ENCODE measurements around the gene SPRR2E.

Gene SPRR2E

GRCh38 chr1:153094426-153094825, at the start of gene SPRR2E:
Gene SPRR2E (minus strand): TSS chr1:153094526. CDS start chr1:153093751, 775 bp downstream.
- no peaks in the 10 kb centered on the region for H3K27me3 ChIP-seq (replicated peaks; ENCODE audit: insufficient read depth, low read length)
- no peak for DNase-seq
- H3K4me1 ChIP-seq (ENCODE audit: low read length), result no peaks in the 10 kb centered on the region
- no peaks in the 10 kb centered on the region for H3K9me3 ChIP-seq (replicated peaks; ENCODE audit: insufficient read depth, low read length)
- no peaks in the 10 kb centered on the region for H3K36me3 ChIP-seq (replicated peaks; ENCODE audit: insufficient read depth, low read length)
- H3K27ac ChIP-seq (ENCODE audit: low read length), result no peak within 1 kb of the TSS
- TF ChIP-seq EZH2 (optimal IDR thresholded peaks at IDR 0.05; ENCODE audit: low read depth, low read length) (no peak), EZH2phosphoT487 (IDR thresholded peaks at IDR 0.05; ENCODE audit: low read length) (no peak)
- TF ChIP-seq, protein P1, sequence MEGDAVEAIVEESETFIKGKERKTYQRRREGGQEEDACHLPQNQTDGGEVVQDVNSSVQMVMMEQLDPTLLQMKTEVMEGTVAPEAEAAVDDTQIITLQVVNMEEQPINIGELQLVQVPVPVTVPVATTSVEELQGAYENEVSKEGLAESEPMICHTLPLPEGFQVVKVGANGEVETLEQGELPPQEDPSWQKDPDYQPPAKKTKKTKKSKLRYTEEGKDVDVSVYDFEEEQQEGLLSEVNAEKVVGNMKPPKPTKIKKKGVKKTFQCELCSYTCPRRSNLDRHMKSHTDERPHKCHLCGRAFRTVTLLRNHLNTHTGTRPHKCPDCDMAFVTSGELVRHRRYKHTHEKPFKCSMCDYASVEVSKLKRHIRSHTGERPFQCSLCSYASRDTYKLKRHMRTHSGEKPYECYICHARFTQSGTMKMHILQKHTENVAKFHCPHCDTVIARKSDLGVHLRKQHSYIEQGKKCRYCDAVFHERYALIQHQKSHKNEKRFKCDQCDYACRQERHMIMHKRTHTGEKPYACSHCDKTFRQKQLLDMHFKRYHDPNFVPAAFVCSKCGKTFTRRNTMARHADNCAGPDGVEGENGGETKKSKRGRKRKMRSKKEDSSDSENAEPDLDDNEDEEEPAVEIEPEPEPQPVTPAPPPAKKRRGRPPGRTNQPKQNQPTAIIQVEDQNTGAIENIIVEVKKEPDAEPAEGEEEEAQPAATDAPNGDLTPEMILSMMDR (IDR thresholded peaks at IDR 0.05; ENCODE audit: low read length), result no peak
- H3K9ac ChIP-seq (ENCODE audit: low read length), result no peak within 1 kb of the TSS
- H3K4me2 ChIP-seq (ENCODE audit: low read depth, low read length), result no peak within 1 kb of the TSS
- no peaks in the 10 kb centered on the region for H3F3A ChIP-seq (ENCODE audit: insufficient read depth, low read length)
- H3K4me3 ChIP-seq (ENCODE audit: low read length), result no peak within 1 kb of the TSS
- H4K20me1 ChIP-seq (ENCODE audit: insufficient read depth, low read length), result no peaks in the 10 kb centered on the region
- no peak within 1 kb of the TSS for H2AFZ ChIP-seq (ENCODE audit: low read length)
- H3K79me2 ChIP-seq (ENCODE audit: low read length), result no peaks in the 10 kb centered on the region
- no peaks in the 10 kb centered on the region for H3K9me2 ChIP-seq (replicated peaks; ENCODE audit: insufficient read depth, low read length)

DNA sequence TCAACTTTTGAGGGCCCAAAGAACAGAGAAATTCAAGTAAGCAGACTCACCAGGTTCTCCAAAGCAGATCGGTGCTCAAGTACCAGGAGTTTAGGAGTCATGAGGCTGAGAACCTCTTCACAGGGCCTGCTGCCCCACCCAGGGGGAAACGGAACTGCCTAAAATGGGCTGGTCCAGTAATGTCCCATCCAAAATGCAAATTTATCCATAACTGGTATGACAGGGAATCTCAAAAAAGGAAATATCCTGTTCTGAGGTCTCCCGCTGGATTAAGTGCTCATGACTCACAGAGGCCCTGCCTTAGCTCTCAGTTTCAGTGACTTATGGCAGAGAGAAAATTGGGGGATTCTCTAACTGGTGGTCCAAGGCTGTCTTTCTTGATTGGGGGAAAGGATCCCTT, 47.1 kb upstream of the SPRR2E start:
- Histone ChIP-seq H3F3A (ENCODE audit: insufficient read depth, low read length) (no peaks in the 10 kb centered on the region), H4K20me1 (ENCODE audit: insufficient read depth, low read length) (no peaks in the 10 kb centered on the region), H2AFZ (ENCODE audit: low read length) (no peak overlapping the region), H3K27ac (ENCODE audit: low read length) (no peak overlapping the region), H3K36me3 (replicated peaks; ENCODE audit: insufficient read depth, low read length) (no peaks in the 10 kb centered on the region), H3K27me3 (replicated peaks; ENCODE audit: insufficient read depth, low read length) (no peaks in the 10 kb centered on the region), H3K4me3 (ENCODE audit: low read length) (no peak overlapping the region), H3K4me2 (ENCODE audit: low read depth, low read length) (no peak overlapping the region), H3K9ac (ENCODE audit: low read length) (no peak overlapping the region), H3K9me2 (replicated peaks; ENCODE audit: insufficient read depth, low read length) (no peaks in the 10 kb centered on the region), H3K4me1 (ENCODE audit: low read length) (0 out of 2 replicates have a peak, but pooled peaks cover 5% of the 10 kb centered on the region), H3K9me3 (replicated peaks; ENCODE audit: insufficient read depth, low read length) (no peaks in the 10 kb centered on the region), H3K79me2 (ENCODE audit: low read length) (no peaks in the 10 kb centered on the region)
- no peak for DNase-seq
- TF ChIP-seq EZH2phosphoT487 (IDR thresholded peaks at IDR 0.05; ENCODE audit: low read length), result no peak
- TF ChIP-seq EZH2 (optimal IDR thresholded peaks at IDR 0.05; ENCODE audit: low read depth, low read length), result no peak
- TF ChIP-seq, protein P1 (IDR thresholded peaks at IDR 0.05; ENCODE audit: low read length), result no peak

DNA sequence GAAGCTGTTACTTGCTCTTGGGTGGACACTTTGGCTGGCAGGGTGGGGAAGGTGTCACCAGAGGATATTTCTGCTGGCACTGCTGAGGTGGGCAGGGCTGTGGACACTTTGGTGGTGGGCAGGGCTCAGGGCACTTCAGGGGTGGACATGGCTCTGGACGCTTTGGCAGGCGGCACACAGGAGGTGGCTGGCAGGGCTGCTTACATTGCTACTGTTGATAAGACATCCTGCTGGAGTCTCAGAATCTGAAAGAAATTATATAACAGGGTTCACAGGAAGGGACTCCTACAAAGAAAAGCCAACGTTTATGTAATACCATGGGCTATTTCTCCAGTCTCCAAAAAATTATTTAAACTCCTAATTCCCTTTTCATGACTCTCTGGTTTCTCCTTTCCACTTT, 46.2 kb upstream of the SPRR2E start:
- Histone ChIP-seq H3F3A (ENCODE audit: insufficient read depth, low read length) (no peaks in the 10 kb centered on the region), H3K9me2 (replicated peaks; ENCODE audit: insufficient read depth, low read length) (no peaks in the 10 kb centered on the region), H3K4me2 (ENCODE audit: low read depth, low read length) (no peak overlapping the region), H3K9me3 (replicated peaks; ENCODE audit: insufficient read depth, low read length) (no peaks in the 10 kb centered on the region), H3K36me3 (replicated peaks; ENCODE audit: insufficient read depth, low read length) (no peaks in the 10 kb centered on the region), H3K27ac (ENCODE audit: low read length) (no peak overlapping the region), H3K4me3 (ENCODE audit: low read length) (no peak overlapping the region), H2AFZ (ENCODE audit: low read length) (no peak overlapping the region), H3K9ac (ENCODE audit: low read length) (no peak overlapping the region), H3K27me3 (replicated peaks; ENCODE audit: insufficient read depth, low read length) (no peaks in the 10 kb centered on the region), H3K79me2 (ENCODE audit: low read length) (no peaks in the 10 kb centered on the region), H4K20me1 (ENCODE audit: insufficient read depth, low read length) (no peaks in the 10 kb centered on the region), H3K4me1 (ENCODE audit: low read length) (0 out of 2 replicates have a peak, but pooled peaks cover 5% of the 10 kb centered on the region)
- DNase-seq, result no peak
- TF ChIP-seq EZH2 (optimal IDR thresholded peaks at IDR 0.05; ENCODE audit: low read depth, low read length) (no peak), EZH2phosphoT487 (IDR thresholded peaks at IDR 0.05; ENCODE audit: low read length) (no peak)
- TF ChIP-seq, protein P1 (IDR thresholded peaks at IDR 0.05; ENCODE audit: low read length), result no peak

Measured in MM.1S (cell line).